NCI-H1694 treated with DMSO at 0.1 percent for 48 hours (cell line): ENCODE results near the gene SEMA7A.

Experiments used
- DNase-seq: peaks from one replicate; lab custom pipeline; 2025; lab: John Stamatoyannopoulos, UW

SEMA7A gene

GRCh38 chr15:74415966-74416916 is 17.5 kb downstream of the SEMA7A start:
- DNase-seq: no peak

GRCh38 chr15:74414603-74415338 is 19.0 kb downstream of the SEMA7A start:
- no peak for DNase-seq

GRCh38 chr15:74414081-74414580 is 19.6 kb downstream of the SEMA7A start:
- DNase-seq: no peak

GRCh38 chr15:74413350-74414080 is 20.2 kb downstream of the SEMA7A start:
- DNase-seq: no peak

GRCh38 chr15:74412159-74412558 is 21.6 kb downstream of the SEMA7A start:
- DNase-seq: no peak

- no peak for DNase-seq
Observed at GRCh38 chr15:74411686-74412085, 22.1 kb downstream of the SEMA7A start.

GRCh38 chr15:74410502-74410901 is 23.3 kb downstream of the SEMA7A start:
- DNase-seq: no peak

- no peak for DNase-seq
Observed at GRCh38 chr15:74409225-74409624, 24.5 kb downstream of the SEMA7A start.

- no peak for DNase-seq
Observed at GRCh38 chr15:74408815-74409214, 24.9 kb downstream of the SEMA7A start.

GRCh38 chr15:74408385-74408784 is 25.4 kb downstream of the SEMA7A start:
- DNase-seq: no peak

- DNase-seq: no peak
Observed at GRCh38 chr15:74406992-74407705, 26.6 kb downstream of the SEMA7A start.

GRCh38 chr15:74406517-74406916 is 27.2 kb downstream of the SEMA7A start:
- DNase-seq: no peak

GRCh38 chr15:74405823-74406222 is 27.9 kb downstream of the SEMA7A start:
- no peak for DNase-seq

- DNase-seq: no peak
Observed at GRCh38 chr15:74403991-74404563, 29.7 kb downstream of the SEMA7A start.

GRCh38 chr15:74403588-74403919 is 30.2 kb downstream of the SEMA7A start:
- no peak for DNase-seq

- no peak for DNase-seq
Observed at GRCh38 chr15:74402873-74403587, 30.7 kb downstream of the SEMA7A start.

- no peak for DNase-seq
Observed at GRCh38 chr15:74402337-74402841, 31.4 kb downstream of the SEMA7A start.

GRCh38 chr15:74400915-74401757 is 32.6 kb downstream of the SEMA7A start:
- DNase-seq: no peak

GRCh38 chr15:74400313-74400860 is 33.4 kb downstream of the SEMA7A start:
- no peak for DNase-seq
